ENCODE results near the gene KAT7.
A peak's percentile ranks its signal among the peaks of the same experiment; 100 is the strongest.
"Not testable (repeated sequence)": the region's sequence is repeated elsewhere in the genome, so short reads cannot be mapped to it uniquely, and the experiment has no call there.

The KAT7 gene

DNA sequence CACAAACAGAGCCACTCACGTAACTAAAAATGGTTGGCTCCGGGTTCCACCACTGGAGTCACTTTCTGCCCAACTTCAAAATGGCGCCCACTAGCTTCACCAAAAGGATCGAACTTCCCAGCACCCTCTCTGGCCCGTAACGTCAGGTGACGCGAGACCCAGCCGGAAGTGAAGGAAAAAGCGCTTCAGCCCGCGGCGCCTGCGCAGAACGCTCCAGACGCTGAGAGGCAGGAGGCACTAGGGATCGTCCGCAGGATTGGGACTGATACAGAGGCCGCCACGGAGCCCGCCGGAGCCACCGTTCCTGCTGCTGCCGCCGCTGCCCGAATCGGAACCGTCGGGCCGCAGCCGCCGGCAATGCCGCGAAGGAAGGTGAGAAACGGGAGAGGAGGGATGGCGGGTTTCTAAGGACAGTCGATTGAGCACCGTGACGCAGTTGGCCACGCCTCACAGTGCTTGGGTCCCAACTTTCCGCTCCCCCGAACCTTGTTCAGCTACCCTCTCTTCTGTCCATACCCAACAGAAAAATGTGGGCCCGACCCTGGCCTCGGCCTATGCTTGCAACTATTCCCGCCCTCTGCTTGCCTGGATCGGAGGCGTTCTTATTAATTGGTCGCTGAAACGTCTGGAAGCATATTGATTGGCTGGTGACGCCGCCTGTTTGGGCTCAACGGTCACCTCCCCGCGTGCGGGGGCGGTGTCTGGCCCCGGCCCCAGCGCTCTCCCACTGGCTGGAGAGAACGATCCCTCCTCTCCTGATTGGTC lies at the start of gene KAT7:
Gene KAT7 (plus strand): TSS at position 204 of the 765 bp plus-strand sequence. CDS start 154 bp downstream, at position 358.
- peak; percentile 97 for DNase-seq

DNA sequence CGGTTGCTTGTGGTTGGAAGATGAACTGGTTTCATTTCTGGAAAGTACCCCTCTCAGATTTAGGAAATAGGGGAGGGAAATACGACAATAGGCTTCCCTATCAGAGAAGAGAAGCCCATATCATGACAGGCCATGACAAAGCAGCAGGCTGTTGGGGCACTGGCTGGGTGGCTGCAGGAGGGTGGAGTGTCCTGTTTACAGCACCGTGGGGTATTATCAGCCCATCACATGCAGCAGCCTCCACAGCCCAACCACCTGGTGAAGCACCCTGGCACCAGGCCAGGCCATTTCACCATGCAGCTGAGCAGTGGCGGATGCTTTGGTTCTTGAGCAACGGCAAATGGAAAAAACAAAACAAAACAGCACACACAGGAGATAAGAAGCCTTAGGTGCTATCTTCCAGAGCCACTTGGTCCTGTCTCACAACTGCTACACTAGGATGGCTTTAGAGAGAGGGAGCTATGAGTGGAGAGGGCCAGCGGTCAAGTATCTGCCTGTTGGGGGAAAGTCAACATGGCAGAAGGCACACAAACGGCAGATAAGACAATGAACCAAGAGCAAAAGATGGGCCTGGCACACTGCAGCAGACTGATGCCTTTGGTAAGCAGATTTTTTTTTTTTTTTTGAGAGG lies 48.7 kb upstream of the KAT7 start:
- DNase-seq = peak; percentile 93

DNA sequence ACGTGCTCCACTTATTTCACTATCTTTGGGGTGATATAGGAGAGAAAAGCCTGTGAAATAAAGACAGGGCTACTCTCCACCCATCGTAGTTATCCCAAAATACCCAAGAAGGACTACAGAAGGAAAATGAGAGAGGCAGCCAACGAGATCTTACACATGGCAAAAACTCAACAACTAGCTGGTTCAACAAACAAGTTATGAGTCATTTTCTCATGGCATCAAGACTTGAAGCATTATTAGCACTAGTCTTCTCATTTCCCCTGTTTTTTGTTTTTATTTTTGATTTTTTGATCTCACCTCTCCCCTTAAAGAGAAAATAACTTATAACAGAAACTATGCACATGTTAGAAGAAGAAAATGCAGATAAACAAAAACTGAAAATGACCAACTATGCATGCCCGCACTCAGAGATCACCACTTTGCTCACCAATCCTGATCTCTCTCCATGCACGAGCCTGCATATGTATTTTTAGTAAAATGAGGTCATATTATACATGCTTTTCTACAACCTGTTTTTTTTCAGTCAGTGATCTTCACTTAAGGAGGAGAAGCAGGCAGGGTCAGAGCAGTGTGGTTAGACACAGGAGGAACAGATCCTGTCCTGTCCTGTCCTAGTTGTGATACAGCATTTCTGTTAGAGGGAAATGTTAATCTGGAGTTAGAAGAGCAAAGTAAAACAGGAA lies 47.3 kb upstream of the KAT7 start:
- DNase-seq = no peak

DNA sequence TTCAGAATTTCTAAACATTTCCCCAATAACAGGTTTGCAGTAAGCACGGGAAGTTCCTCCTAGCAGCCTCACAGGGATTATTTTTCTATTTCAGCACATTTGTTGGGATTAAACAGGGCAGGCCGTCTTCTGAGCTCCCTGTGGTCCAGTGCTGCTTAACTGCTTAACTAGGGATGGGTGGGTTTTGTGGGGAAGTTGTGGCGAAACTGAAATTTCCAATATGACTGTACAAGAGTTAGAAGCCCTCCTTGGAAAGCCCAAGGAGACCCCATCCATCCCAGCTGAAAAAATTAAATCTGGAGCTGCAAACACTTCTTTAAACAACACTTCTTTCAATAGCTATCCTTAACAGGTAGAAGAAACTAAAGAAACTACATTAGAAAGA lies 46.8 kb upstream of the KAT7 start:
- no peak for DNase-seq

DNA sequence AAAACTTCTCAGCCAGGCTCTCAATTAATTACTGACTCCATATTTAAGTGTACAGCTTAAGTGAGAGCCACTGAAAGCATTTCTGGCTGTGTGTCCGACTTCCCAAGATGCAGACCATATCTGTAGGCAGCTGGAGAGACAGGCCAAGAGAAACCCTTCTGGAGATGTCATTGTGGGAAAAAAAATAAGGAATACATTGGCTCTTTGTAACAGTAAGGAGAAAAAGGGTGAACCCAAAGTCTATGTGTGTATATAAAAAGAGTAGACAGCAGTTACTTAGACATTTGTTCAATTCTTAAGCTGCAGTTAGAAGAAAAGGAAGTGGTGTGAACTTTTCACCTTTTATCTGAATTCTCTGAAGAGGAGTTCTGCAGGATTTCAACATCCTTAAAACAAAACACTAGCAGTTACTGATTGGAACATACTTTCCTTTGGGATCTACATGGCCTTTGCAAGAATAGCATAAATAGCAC lies 46.3 kb upstream of the KAT7 start:
- no peak for DNase-seq

DNA sequence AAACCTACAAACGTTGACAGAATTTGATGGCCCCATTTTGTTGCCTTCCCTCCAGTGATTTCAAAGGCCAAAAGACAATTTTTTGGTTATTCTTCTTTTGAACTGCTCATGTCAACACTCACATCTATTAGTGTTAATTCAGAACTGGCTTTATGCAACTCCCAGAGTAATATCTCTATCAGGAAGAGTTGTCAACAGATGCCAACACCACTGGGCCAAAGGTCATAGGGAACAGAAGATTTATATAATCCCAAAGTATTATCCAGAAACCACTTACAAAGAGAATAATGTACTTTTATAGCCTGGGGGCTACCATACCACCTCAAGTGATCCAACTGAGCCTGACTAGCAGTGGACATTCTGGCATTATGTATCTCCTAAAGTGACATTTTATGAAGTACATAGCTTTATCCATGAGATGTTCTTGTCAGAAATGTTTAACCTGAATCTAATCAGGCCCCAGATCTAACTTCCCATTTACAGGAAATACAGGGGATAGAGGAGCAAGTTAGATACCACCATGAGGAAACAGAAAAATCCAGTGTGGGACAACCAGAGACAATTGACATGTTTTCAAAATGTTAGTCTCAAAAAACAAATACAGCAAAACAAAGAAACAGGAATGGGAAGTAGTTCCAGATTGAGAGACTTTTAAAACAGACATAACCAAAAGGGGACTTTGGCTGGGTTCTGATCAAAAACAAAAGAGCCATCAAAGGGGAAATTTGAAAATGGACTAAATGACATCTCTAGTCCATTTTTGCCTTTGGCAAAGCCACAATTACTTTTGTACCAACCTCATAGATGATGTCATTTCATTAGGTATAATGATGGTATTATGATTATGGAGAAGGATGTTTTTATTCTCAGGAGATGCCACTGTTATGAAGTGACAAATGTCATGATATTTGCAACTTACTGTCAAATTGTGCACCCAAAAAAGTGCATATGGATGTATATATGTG lies 43.0 kb upstream of the KAT7 start:
- DNase-seq = no peak

DNA sequence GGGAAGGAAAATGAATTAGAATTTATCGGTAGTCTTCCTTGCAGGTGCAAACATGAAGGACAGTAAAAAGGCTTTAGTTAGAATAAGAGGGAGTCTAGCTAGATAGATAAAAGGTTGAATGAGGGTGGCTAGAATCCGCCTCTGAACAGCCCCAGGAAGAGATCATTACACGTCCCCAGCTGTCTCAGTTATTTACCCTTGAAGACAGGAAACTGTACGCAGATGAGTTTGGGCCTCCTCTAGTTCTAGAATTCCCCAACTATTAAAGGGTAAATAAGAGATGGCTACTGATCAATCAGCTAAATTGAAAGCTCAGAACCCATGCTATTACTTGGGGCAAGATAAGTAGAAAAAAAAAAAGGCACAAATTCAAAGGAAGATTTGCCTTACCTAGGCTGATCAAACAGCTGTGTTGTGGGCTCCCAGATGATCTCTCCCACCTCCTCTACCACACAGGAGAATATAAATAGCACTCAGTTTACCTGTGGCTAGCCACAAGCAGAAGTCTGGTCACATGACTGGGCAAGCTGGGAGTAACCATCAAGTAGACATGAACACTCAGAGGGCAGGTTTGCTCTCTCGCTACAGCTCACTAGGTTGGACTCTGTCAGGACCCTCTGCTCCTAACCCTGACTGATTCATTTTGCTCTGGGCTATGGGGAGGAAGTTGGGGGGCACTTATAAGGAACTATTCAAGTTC lies 41.5 kb upstream of the KAT7 start:
- DNase-seq = no peak

DNA sequence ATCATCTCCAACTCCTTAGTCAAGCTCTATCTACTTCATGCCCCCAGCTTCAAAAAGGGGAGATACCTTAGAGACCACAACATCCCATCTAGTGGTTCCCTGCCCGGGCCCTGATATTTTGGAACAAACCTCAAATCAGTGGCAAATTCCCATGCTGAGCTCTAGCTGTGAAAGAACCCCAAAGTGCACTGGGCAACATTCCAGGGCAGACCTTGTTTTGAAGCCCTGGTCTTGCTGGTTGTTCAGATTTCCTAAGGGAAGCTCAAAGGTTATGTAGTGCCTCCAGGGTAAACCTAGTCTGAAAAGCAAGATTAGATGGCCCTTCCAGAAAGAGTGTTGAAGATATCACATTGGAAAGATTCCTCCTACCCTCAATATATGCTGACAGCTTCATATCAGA lies 40.8 kb upstream of the KAT7 start:
- no peak for DNase-seq

DNA sequence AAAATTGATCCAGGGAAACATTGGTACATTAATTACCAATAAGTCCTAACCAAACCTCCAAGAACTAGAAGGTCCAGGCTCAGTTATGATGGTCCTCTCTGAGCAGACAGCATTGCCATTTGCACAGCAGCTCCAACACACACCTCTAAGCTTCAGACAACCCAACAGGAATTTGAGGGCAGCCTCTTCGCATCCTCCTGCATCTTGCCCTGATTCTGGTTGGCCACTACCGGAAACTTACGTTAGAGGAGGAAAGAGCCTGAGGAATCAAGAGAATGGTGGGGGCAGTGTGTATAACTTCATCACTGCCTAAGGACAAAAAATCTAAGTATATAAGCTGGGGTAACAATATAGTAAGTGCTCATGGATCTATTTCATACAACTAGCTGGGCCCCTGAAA lies 40.3 kb upstream of the KAT7 start:
- DNase-seq = no peak

DNA sequence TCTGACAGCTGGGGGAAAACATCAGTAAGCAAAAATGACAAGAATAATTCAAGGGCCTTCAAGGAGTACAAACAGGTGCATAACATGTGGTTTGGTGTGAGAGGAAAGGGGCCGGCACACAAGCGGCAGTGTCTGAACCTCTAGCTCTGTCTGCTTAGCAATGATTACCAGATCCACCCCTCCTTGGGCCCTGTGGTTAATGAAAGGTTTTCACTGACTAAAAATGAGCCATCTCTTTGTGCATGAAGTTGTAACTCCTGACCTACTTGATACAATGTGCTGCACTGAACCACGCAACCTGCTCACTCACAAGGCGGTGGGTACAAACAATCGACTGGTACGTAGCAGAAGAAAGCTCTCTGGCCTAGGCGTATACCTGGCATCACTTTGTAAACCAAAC lies 39.7 kb upstream of the KAT7 start:
- DNase-seq = peak; percentile 23

DNA sequence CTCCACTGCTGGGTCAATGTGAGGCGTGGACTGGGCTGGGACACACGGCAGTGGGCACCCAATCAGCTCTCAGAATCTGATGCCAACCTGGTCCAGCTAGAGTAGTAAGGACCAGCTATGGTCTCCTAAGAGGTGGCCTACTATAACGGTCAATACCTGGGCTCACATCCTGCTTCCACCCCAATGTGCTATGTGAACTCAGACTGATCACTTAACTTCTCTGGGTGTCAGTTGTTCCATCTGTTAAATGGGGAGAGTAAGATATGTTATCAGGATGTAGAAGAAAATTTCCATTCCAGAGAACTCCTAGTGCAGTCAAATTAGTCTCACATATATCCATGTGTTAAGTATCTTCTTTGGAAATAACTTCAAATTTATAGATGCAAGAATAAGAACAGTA lies 38.8 kb upstream of the KAT7 start:
- no peak for DNase-seq

DNA sequence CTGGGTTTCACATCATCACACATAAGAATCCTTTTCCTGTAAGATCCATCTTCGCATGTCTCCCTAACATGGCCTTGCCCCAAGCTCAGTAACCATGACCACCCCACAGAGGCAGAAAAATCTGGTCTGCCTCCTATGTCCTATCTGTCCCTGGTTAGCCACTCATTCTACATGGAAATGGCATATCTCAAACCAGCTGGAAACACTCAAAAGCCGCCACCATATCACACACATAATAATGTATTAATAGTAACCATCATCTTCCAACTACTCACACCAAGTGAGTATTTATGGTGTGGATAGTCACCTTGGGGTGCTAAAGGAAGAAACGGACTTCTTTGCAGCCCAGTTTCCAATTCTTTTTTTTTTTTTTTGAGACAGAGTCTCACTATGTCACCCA lies 36.0 kb upstream of the KAT7 start:
- no peak for DNase-seq

DNA sequence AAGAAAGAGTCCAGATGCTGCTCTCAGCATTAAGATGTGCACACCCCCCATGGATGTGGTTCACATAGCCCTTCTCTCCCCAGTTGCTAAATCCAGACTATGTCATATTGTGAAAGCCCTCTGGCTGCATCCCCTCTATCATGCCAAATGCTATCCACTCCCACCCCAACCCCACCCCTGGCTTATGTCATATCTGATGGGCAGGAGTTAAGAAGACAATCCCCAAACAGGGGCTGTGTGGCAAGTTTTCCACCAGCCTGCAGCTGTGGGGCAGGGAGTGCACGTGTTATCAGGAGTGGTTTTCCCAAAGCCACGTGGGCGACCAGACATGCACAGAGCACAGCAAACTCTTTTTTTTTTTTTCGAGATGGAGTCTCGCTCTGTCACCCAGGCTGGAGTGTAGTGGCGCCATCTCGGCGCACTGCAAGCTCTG lies 34.5 kb upstream of the KAT7 start:
- no peak for DNase-seq

DNA sequence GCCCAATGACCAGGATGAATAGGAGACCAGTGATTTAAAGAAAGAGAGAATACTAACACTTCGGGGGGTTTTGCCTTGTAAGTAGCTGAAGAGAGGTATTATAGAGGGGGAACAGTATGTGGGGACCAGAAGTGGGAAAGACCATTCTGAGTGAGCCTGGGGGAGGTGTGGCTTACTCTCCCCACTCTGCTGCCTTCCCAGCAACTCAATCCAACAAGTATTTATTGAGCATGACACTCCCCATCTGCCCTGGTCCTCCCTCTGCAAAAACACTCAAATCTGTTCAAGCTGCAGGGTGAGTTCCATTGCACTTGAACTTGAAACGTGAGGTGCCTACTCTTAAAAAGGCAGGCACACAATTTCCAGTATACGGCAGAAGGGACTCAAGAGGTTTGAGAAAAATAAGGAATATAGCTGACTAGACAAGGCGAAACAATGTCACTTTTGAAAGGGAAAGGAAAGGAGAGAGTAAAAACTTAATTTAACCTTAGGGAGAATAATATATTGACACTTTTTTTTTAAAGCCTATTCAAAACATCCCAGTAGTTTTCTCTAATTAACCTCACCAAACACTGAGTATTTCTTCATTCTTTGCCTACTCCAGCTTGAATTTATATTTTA lies 32.7 kb upstream of the KAT7 start:
- DNase-seq = no peak

DNA sequence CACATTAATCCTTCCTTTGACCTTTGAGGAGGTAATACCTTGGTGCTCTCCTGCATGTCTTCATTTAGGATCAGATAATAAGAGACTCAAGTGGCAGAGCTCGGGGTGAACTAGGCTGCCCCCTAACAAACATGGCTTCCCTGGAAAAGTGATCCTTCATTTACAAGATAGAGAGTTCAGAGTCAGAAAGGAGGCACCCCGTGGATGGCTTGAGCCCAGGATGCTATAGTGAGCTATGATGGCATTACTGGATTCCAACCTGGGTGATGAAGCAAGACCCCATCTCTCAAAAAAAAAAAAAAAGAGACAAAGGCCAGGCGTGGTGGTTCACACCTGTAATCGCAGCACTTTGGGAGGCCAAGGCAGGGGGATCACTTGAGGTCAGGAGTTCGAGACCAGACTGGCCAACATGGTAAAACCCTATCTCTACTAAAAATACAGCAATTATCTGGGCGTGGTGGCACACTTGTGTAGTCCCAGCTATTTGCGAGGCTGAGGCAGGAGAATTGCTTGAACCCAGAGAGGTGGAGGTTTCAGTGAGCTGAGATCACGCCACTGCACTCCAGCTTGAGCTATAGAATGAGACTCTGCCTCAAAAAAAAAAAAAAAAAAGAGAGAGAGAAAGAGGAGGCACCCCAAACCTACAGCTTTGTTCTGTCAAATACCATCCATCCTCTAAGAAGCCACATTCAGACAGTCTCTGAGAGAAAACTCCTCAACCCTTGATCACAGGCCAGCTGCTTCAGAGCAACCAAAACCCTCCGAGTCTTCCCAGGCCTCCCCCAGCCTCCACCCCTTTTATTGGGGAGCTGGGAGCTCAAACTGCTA lies 31.9 kb upstream of the KAT7 start:
- DNase-seq = no peak

DNA sequence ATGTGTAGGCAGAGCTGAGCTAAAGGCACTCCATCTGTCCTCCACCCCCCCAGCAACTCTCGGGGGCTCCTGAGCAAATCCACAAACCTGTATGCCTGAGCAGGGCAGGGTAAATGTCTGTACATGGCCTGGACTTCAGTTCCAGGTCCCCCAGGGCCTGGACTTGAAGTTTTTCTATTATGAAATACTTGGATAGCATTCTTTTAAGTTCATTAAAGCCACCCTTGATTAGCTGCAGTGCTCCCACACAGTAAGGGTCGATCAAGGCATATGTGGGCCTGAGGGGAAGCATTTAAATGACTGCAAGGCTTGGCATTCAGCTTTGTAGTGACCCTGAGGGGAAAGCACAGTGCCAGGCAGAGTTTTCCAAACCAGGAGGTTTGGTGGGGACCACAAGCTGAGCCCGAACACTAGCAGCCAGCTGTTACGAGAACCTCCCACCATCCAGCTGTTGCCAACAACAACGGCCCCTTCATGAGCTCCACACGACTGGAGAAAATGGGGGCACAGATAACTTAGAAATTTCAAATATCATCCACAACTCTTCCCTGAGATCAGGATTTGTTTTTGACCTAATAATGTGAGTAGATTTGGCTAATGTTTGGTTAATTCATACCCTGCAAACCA lies 31.2 kb upstream of the KAT7 start:
- DNase-seq = no peak

DNA sequence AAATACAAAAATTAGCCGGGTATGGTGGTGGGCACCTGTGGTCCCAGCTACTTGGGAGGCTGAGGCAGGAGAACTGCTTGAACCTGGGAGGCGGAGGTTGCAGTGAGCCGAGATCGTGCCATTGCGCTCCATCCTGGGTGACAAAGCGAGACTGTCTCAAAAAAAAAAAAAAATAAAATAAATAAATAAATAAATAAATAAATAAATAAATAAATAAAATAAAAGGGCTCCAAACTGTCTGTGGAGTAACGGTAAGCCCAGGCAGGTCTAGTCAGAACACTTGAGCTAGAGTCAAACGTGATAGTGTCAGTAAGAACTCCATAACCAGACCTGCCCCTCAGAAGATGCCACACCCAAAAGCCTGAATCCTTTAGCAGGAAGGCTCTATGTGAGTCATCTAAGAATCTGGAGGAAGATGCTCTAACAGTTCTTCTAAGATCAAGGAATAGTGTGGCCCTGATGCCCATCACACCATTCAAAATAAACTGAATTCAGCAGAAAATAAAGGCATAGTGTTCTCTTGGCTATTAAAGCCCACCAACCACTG lies 29.9 kb upstream of the KAT7 start:
- DNase-seq = not testable (repeated sequence)

DNA sequence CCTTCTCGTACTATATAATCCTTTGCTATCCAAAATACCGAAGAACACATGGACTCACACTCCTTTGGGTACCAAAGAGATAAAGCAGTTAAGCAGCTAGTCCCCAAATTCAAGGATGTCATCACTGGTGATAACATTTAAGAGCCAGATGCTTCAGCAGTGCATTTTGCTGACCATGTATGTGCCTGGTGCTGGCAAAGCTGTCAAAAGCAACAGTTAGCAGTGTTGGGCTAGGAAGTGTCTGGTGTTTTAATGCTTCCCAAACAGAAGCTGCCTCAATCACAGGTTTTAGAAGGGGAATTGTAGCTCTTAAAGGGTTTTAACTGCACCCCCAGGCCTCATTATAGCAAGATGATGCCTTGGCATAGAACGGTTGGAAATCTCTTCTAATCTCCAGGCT lies 29.3 kb upstream of the KAT7 start:
- DNase-seq = no peak

DNA sequence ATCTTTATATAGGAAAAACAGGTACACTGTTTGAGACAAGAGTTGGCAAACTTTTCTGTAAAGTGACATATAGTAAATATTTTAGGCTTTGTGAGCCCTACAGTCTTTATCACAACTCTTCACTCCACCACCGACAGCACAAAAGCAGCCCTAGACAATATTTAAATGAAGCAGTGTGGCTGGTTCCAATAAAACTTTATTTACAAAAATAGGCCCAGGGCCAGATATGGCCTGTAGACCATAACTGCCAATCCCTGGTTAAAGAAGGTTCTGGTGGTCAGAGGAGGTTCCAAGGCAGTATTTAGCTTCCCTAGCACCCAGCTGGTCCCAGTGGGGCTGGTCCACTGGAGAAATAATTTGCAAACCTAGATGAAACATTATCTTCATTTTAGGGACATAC lies 28.2 kb upstream of the KAT7 start:
- DNase-seq = no peak
